ENCODE results near the gene LITAFD.
A peak's percentile ranks its signal among the peaks of the same experiment; 100 is the strongest.

Gene LITAFD

GRCh38 chr16:8921347-8921984 is 39.3 kb downstream of the LITAFD start:
- no peak for DNase-seq (ENCODE audit: low read depth, low spot score)
- Histone ChIP-seq H3K27ac (no peak overlapping the region), H3K9me3 (ENCODE audit: low read depth, low read length) (no peaks in the 10 kb centered on the region), H3K9ac (ENCODE audit: insufficient read length) (no peak overlapping the region), H3K36me3 (ENCODE audit: insufficient read depth, low read length) (peaks cover 75% of the 10 kb centered on the region), H3K4me3 (no peak overlapping the region)
- TF ChIP-seq FOXP2 (optimal IDR thresholded peaks at IDR 0.05; ENCODE audit: control extremely low read depth, extremely low read length, insufficient read depth) (no peak), EZH2 (IDR thresholded peaks at IDR 0.05) (no peak), POLR2AphosphoS5 (IDR thresholded peaks at IDR 0.05; ENCODE audit: borderline replicate concordance, low read depth, low read length) (no peak)

- Histone ChIP-seq H3K27ac (no peak overlapping the region), H3K36me3 (ENCODE audit: insufficient read depth, low read length) (peaks cover 72% of the 10 kb centered on the region), H3K9me3 (ENCODE audit: low read depth, low read length) (no peaks in the 10 kb centered on the region), H3K9ac (ENCODE audit: insufficient read length) (no peak overlapping the region), H3K4me3 (no peak overlapping the region)
- no peak for TF ChIP-seq POLR2AphosphoS5 (IDR thresholded peaks at IDR 0.05; ENCODE audit: borderline replicate concordance, low read depth, low read length)
- TF ChIP-seq FOXP2 (optimal IDR thresholded peaks at IDR 0.05; ENCODE audit: control extremely low read depth, extremely low read length, insufficient read depth): no peak
- no peak for TF ChIP-seq EZH2 (IDR thresholded peaks at IDR 0.05)
- no peak for DNase-seq (ENCODE audit: low read depth, low spot score)
Measured at GRCh38 chr16:8923199-8923598, 41.0 kb downstream of the LITAFD start.

GRCh38 chr16:8924214-8924613 is 42.1 kb downstream of the LITAFD start:
- no peak for DNase-seq (ENCODE audit: low read depth, low spot score)
- Histone ChIP-seq H3K4me3 (no peak overlapping the region), H3K27ac (no peak overlapping the region), H3K36me3 (ENCODE audit: insufficient read depth, low read length) (peaks cover 72% of the 10 kb centered on the region), H3K9me3 (ENCODE audit: low read depth, low read length) (no peaks in the 10 kb centered on the region), H3K9ac (ENCODE audit: insufficient read length) (no peak overlapping the region)
- TF ChIP-seq POLR2AphosphoS5 (IDR thresholded peaks at IDR 0.05; ENCODE audit: borderline replicate concordance, low read depth, low read length) (no peak), EZH2 (IDR thresholded peaks at IDR 0.05) (no peak), FOXP2 (optimal IDR thresholded peaks at IDR 0.05; ENCODE audit: control extremely low read depth, extremely low read length, insufficient read depth) (no peak)

DNA sequence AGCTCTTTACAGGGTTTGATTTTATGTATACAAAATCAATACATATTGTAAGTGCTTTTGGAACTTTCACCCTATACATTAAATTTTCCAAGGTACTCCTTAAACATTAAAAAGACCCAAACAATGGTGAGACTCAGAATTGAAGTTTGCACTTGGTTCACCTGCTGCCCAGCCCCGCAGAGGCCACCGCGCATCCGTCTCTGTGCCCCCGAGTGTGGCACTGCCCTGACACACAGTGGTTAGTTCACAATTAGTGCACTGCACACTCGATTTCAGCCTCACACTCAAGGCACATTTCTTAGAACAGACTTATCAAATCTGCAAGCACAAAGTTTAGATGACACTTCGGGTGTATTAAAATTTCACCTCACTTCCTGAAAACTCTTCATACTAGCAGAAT is 43.3 kb downstream of the LITAFD start:
- no peaks in the 10 kb centered on the region for H3K9me3 ChIP-seq (ENCODE audit: low read depth, low read length)
- no peak overlapping the region for H3K4me3 ChIP-seq
- peaks cover 70% of the 10 kb centered on the region for H3K36me3 ChIP-seq (ENCODE audit: insufficient read depth, low read length)
- TF ChIP-seq FOXP2 (optimal IDR thresholded peaks at IDR 0.05; ENCODE audit: control extremely low read depth, extremely low read length, insufficient read depth) (no peak), POLR2AphosphoS5 (IDR thresholded peaks at IDR 0.05; ENCODE audit: borderline replicate concordance, low read depth, low read length) (no peak), EZH2 (IDR thresholded peaks at IDR 0.05) (no peak)
- no peak for DNase-seq (ENCODE audit: low read depth, low spot score)
- no peak overlapping the region for H3K9ac ChIP-seq (ENCODE audit: insufficient read length)
- H3K27ac ChIP-seq: no peak overlapping the region

DNA sequence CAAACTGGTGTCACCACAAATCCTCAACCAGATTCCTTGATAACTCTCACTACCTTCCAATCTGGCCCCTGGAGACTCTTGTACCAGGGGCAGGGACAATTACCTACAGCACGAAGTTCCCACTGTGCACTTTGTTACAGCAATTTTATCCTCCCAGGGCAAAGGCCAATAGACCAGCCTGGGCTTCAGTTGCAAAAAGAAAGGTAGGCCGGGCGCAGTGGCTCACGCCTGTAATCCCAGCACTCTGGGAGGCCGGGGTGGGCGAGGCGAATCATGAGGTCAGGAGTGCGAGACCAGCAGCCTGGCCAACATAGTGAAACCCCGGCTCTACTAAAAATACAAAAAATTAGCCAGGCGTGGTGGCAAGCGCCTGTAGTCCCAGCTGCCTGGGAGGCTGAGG is 44.7 kb downstream of the LITAFD start:
- Histone ChIP-seq H3K36me3 (ENCODE audit: insufficient read depth, low read length) (peaks cover 57% of the 10 kb centered on the region), H3K9me3 (ENCODE audit: low read depth, low read length) (no peaks in the 10 kb centered on the region), H3K27ac (no peak overlapping the region), H3K4me3 (no peak overlapping the region), H3K9ac (ENCODE audit: insufficient read length) (no peak overlapping the region)
- no peak for DNase-seq (ENCODE audit: low read depth, low spot score)
- TF ChIP-seq FOXP2 (optimal IDR thresholded peaks at IDR 0.05; ENCODE audit: control extremely low read depth, extremely low read length, insufficient read depth): no peak
- no peak for TF ChIP-seq EZH2 (IDR thresholded peaks at IDR 0.05)
- TF ChIP-seq POLR2AphosphoS5 (IDR thresholded peaks at IDR 0.05; ENCODE audit: borderline replicate concordance, low read depth, low read length): no peak

- peak; percentile 52 for DNase-seq (ENCODE audit: low read depth, low spot score)
- peaks cover 40% of the 10 kb centered on the region for H3K36me3 ChIP-seq (ENCODE audit: insufficient read depth, low read length)
- TF ChIP-seq FOXP2 (optimal IDR thresholded peaks at IDR 0.05; ENCODE audit: control extremely low read depth, extremely low read length, insufficient read depth): no peak
- no peak for TF ChIP-seq EZH2 (IDR thresholded peaks at IDR 0.05)
- TF ChIP-seq POLR2AphosphoS5 (IDR thresholded peaks at IDR 0.05; ENCODE audit: borderline replicate concordance, low read depth, low read length): no peak
- H3K4me3 ChIP-seq: no peak overlapping the region
- no peaks in the 10 kb centered on the region for H3K9me3 ChIP-seq (ENCODE audit: low read depth, low read length)
- H3K9ac ChIP-seq (ENCODE audit: insufficient read length): no peak overlapping the region
- no peak overlapping the region for H3K27ac ChIP-seq
Measured at GRCh38 chr16:8928467-8928957, 46.4 kb downstream of the LITAFD start.

- DNase-seq (ENCODE audit: low read depth, low spot score): no peak
- Histone ChIP-seq H3K9me3 (ENCODE audit: low read depth, low read length) (no peaks in the 10 kb centered on the region), H3K4me3 (no peak overlapping the region), H3K27ac (no peak overlapping the region), H3K36me3 (ENCODE audit: insufficient read depth, low read length) (peaks cover 37% of the 10 kb centered on the region), H3K9ac (ENCODE audit: insufficient read length) (no peak overlapping the region)
- TF ChIP-seq FOXP2 (optimal IDR thresholded peaks at IDR 0.05; ENCODE audit: control extremely low read depth, extremely low read length, insufficient read depth) (no peak), POLR2AphosphoS5 (IDR thresholded peaks at IDR 0.05; ENCODE audit: borderline replicate concordance, low read depth, low read length) (no peak), EZH2 (IDR thresholded peaks at IDR 0.05) (no peak)
Measured at GRCh38 chr16:8929086-8929748, 47.1 kb downstream of the LITAFD start.

DNA sequence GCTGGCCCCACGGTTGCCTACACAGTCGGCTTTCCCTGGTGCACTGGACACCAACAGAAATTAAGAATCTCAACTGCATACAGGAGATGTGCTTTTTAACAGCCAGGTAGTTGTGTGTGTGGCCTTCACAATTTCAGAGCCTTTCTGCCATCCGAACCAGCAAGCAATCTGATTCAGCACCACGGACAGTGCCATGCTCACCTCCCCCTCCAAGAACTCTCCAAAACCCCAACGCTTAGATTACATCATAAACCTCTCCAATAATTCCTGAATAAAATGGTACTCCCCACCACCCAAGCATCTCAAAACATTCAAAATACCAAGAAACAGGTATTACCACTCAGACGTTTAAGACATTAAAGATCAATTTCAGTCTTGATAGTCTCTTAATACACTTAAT is 49.7 kb downstream of the LITAFD start:
- H3K27ac ChIP-seq: no peak overlapping the region
- H3K36me3 ChIP-seq (ENCODE audit: insufficient read depth, low read length): peaks cover 27% of the 10 kb centered on the region
- TF ChIP-seq FOXP2 (optimal IDR thresholded peaks at IDR 0.05; ENCODE audit: control extremely low read depth, extremely low read length, insufficient read depth) (no peak), POLR2AphosphoS5 (IDR thresholded peaks at IDR 0.05; ENCODE audit: borderline replicate concordance, low read depth, low read length) (no peak), EZH2 (IDR thresholded peaks at IDR 0.05) (no peak)
- no peak for DNase-seq (ENCODE audit: low read depth, low spot score)
- H3K4me3 ChIP-seq: no peak overlapping the region
- H3K9me3 ChIP-seq (ENCODE audit: low read depth, low read length): no peaks in the 10 kb centered on the region
- H3K9ac ChIP-seq (ENCODE audit: insufficient read length): no peak overlapping the region
